Measurements from ENCODE around the gene PWWP2A.

GRCh38 chr5:160166069-160166972 lies 47.1 kb upstream of the PWWP2A start:
- TF ChIP-seq CTCF (IDR thresholded peaks at IDR 0.05; ENCODE audit: low read length) (no peak), EZH2 (IDR thresholded peaks at IDR 0.05; ENCODE audit: borderline replicate concordance, low read length) (no peak)
